Loucy (cell line): ENCODE data around the gene KLK3.

Source experiments
- H2AFZ ChIP-seq: fragments of 200-600 bp; sonication (generic); 2 replicates; pipeline ENCODE4 v1.6.0; 2016; ENCODE audit warnings: antibody characterized with exemption, mild to moderate bottlenecking, low read length, moderate library complexity
- H3F3A ChIP-seq: fragments of 200-600 bp; 2 replicates; pipeline ENCODE4 v1.6.0; 2016; ENCODE audit warnings: antibody characterized with exemption, low read depth, mild to moderate bottlenecking
- H3K27me3 ChIP-seq: fragments of 200-600 bp; sonication (generic); 2 replicates; pipeline ENCODE4 v1.6.1; 2014; ENCODE audit warnings: low read length, mild to moderate bottlenecking; ENCODE audit not compliant: insufficient read depth, poor library complexity, severe bottlenecking
- H3K36me3 ChIP-seq: fragments of 200-600 bp; sonication (generic); 2 replicates; pipeline ENCODE4 v1.6.1; 2016; ENCODE audit warnings: low read length; ENCODE audit not compliant: insufficient read depth
- H3K4me1 ChIP-seq: fragments of 200-600 bp; sonication (generic); 2 replicates; pipeline ENCODE4 v1.5.1; 2014; ENCODE audit warnings: low read length, mild to moderate bottlenecking; ENCODE audit not compliant: insufficient read depth, poor library complexity, severe bottlenecking
- H3K4me2 ChIP-seq: fragments of 200-600 bp; sonication (generic); 2 replicates; pipeline ENCODE4 v1.6.0; 2014; ENCODE audit warnings: antibody characterized with exemption, low read length, low read depth, mild to moderate bottlenecking; ENCODE audit not compliant: poor library complexity, severe bottlenecking
- H3K4me3 ChIP-seq: fragments of 200-600 bp; sonication (generic); 2 replicates; pipeline ENCODE4 v1.5.1; 2014; ENCODE audit warnings: low read length, mild to moderate bottlenecking, mixed read lengths; ENCODE audit not compliant: poor library complexity, severe bottlenecking
- H3K79me2 ChIP-seq: fragments of 200-600 bp; sonication (generic); 2 replicates; pipeline ENCODE4 v1.6.1; 2014; ENCODE audit warnings: low read length; ENCODE audit not compliant: insufficient read depth
- H3K9ac ChIP-seq: fragments of 200-600 bp; sonication (generic); 2 replicates; pipeline ENCODE4 v1.6.0; 2014; ENCODE audit warnings: mild to moderate bottlenecking, low read depth, low read length, moderate library complexity; ENCODE audit not compliant: poor library complexity, severe bottlenecking
- H3K9me2 ChIP-seq: fragments of 200-600 bp; sonication (generic); replicated peaks from 2 replicates; pipeline ENCODE4 v1.6.1; 2016; ENCODE audit warnings: low read depth, low read length, mixed read lengths
- H3K9me3 ChIP-seq: fragments of 200-600 bp; sonication (generic); 2 replicates; pipeline ENCODE4 v1.6.1; 2014; ENCODE audit warnings: mild to moderate bottlenecking, antibody characterized with exemption, low read length, low read depth; ENCODE audit not compliant: insufficient read depth
- H4K20me1 ChIP-seq: fragments of 200-600 bp; sonication (generic); 2 replicates; pipeline ENCODE4 v1.6.0; 2014; ENCODE audit warnings: antibody characterized with exemption, low read length, mild to moderate bottlenecking; ENCODE audit not compliant: insufficient read depth, poor library complexity, severe bottlenecking
- EZH2phosphoT487 ChIP-seq: fragments of 200-600 bp; IDR thresholded peaks from 2 replicates; pipeline ENCODE4 v1.6.1; 2018; ENCODE audit warnings: antibody characterized with exemption, mild to moderate bottlenecking, moderate library complexity, borderline replicate concordance
- TF ChIP-seq, protein P1 (sequence below): fragments of 200-600 bp; sonication (generic); conservative IDR thresholded peaks from 2 replicates; pipeline ENCODE4 v1.5.1; 2014; ENCODE audit warnings: mild to moderate bottlenecking, antibody characterized with exemption, low read length

KLK3 gene

DNA sequence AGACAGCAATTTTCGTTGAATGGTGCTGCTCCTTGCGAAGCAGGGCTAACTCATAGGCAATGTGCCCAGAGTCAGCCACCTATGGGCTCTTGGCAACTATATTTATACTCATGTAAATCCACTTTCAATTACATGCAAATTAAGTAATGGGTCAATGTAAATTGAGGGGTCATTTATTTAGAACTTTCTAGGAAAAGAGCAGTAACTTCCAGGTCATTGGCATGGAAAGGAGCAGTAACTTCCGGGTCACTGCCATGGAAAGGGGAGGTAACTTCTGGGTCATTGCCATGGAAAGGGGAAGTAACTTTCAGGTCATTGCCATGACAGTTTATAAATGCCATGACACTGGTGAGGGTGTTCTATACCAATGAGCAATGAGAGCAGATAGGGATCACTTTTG lies 44.9 kb downstream of the KLK3 start:
- no peak overlapping the region for H3K9ac ChIP-seq
- no peaks in the 10 kb centered on the region for H3K79me2 ChIP-seq
- H3K4me1 ChIP-seq: no peaks in the 10 kb centered on the region
- no peaks in the 10 kb centered on the region for H3K36me3 ChIP-seq
- H3K27me3 ChIP-seq: no peaks in the 10 kb centered on the region
- H2AFZ ChIP-seq: no peak overlapping the region
- no peak overlapping the region for H3K4me2 ChIP-seq
- no peaks in the 10 kb centered on the region for H4K20me1 ChIP-seq
- H3K9me3 ChIP-seq: no peaks in the 10 kb centered on the region
- TF ChIP-seq EZH2phosphoT487: no peak
- TF ChIP-seq, protein P1, sequence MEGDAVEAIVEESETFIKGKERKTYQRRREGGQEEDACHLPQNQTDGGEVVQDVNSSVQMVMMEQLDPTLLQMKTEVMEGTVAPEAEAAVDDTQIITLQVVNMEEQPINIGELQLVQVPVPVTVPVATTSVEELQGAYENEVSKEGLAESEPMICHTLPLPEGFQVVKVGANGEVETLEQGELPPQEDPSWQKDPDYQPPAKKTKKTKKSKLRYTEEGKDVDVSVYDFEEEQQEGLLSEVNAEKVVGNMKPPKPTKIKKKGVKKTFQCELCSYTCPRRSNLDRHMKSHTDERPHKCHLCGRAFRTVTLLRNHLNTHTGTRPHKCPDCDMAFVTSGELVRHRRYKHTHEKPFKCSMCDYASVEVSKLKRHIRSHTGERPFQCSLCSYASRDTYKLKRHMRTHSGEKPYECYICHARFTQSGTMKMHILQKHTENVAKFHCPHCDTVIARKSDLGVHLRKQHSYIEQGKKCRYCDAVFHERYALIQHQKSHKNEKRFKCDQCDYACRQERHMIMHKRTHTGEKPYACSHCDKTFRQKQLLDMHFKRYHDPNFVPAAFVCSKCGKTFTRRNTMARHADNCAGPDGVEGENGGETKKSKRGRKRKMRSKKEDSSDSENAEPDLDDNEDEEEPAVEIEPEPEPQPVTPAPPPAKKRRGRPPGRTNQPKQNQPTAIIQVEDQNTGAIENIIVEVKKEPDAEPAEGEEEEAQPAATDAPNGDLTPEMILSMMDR: no peak
- no peaks in the 10 kb centered on the region for H3F3A ChIP-seq
- no peak overlapping the region for H3K4me3 ChIP-seq
- H3K9me2 ChIP-seq: no peaks in the 10 kb centered on the region

GRCh38 chr19:50902640-50903039 lies 47.9 kb downstream of the KLK3 start:
- Histone ChIP-seq H3K9me2 (no peaks in the 10 kb centered on the region), H2AFZ (no peak overlapping the region), H3K79me2 (no peaks in the 10 kb centered on the region), H3K9me3 (no peaks in the 10 kb centered on the region), H3K4me1 (no peaks in the 10 kb centered on the region), H4K20me1 (no peaks in the 10 kb centered on the region), H3K36me3 (no peaks in the 10 kb centered on the region), H3K27me3 (no peaks in the 10 kb centered on the region), H3K9ac (no peak overlapping the region), H3K4me2 (no peak overlapping the region), H3F3A (no peaks in the 10 kb centered on the region), H3K4me3 (no peak overlapping the region)
- TF ChIP-seq, protein P1: no peak
- TF ChIP-seq EZH2phosphoT487: no peak

- Histone ChIP-seq H3K4me2 (no peak overlapping the region), H3K36me3 (no peaks in the 10 kb centered on the region), H3K79me2 (no peaks in the 10 kb centered on the region), H3K27me3 (no peaks in the 10 kb centered on the region), H3F3A (no peaks in the 10 kb centered on the region), H2AFZ (peak overlapping the region; percentile 43; the same call in 1 of the 2 replicates), H3K4me1 (no peaks in the 10 kb centered on the region), H3K9me3 (no peaks in the 10 kb centered on the region), H4K20me1 (no peaks in the 10 kb centered on the region), H3K9ac (no peak overlapping the region), H3K9me2 (no peaks in the 10 kb centered on the region), H3K4me3 (no peak overlapping the region)
- no peak for TF ChIP-seq EZH2phosphoT487
- TF ChIP-seq, protein P1: peak; percentile 66
Measured at GRCh38 chr19:50906217-50906616, 51.5 kb downstream of the KLK3 start.
